Measurements from ENCODE around the gene GPAM.

GPAM gene

GRCh38 chr10:112216151-112216550 is 32.6 kb upstream of the GPAM start (continued):
- TF ChIP-seq CREB5 (CRISPR knock-in tag; IDR thresholded peaks at IDR 0.05; ENCODE audit: low read depth) (no peak), ESRRG (CRISPR knock-in tag; IDR thresholded peaks at IDR 0.05) (no peak), ZNF8 (CRISPR knock-in tag; IDR thresholded peaks at IDR 0.05) (no peak), RARB (CRISPR knock-in tag; IDR thresholded peaks at IDR 0.05) (no peak)

- peak; percentile 64; the same call in 2 of the 3 replicates for ATAC-seq
- TF ChIP-seq OSR1 (CRISPR knock-in tag; IDR thresholded peaks at IDR 0.05) (no peak), PPARA (CRISPR knock-in tag; IDR thresholded peaks at IDR 0.05; ENCODE audit: borderline replicate concordance) (no peak), RARB (CRISPR knock-in tag; IDR thresholded peaks at IDR 0.05) (no peak), BACH2 (CRISPR knock-in tag; IDR thresholded peaks at IDR 0.05; ENCODE audit: borderline replicate concordance) (no peak), ZFP3 (CRISPR knock-in tag; IDR thresholded peaks at IDR 0.05) (no peak), ZNF70 (CRISPR knock-in tag; IDR thresholded peaks at IDR 0.05) (no peak), TSHZ2 (CRISPR knock-in tag; IDR thresholded peaks at IDR 0.05) (no peak), TCF4 (CRISPR knock-in tag; IDR thresholded peaks at IDR 0.05; ENCODE audit: borderline replicate concordance) (peak; percentile 42; the same call in 1 of the 2 replicates)
Measured at GRCh38 chr10:112215342-112215774, 31.8 kb upstream of the GPAM start.

GRCh38 chr10:112214298-112214926 is 30.8 kb upstream of the GPAM start:
- TF ChIP-seq TCF4 (CRISPR knock-in tag; IDR thresholded peaks at IDR 0.05; ENCODE audit: borderline replicate concordance) (peak; percentile 52; the same call in 1 of the 2 replicates), TOX (CRISPR knock-in tag; IDR thresholded peaks at IDR 0.05; ENCODE audit: borderline replicate concordance) (no peak)
- ATAC-seq, result no peak

GRCh38 chr10:112213836-112214235 is 30.3 kb upstream of the GPAM start:
- no peak for TF ChIP-seq ZC3H10 (CRISPR knock-in tag; IDR thresholded peaks at IDR 0.05)
- no peak for TF ChIP-seq TCF4 (CRISPR knock-in tag; IDR thresholded peaks at IDR 0.05; ENCODE audit: borderline replicate concordance)
- TF ChIP-seq TOX (CRISPR knock-in tag; IDR thresholded peaks at IDR 0.05; ENCODE audit: borderline replicate concordance), result no peak
- no peak for TF ChIP-seq GLIS3 (CRISPR knock-in tag; IDR thresholded peaks at IDR 0.05)
- TF ChIP-seq CREB5 (CRISPR knock-in tag; IDR thresholded peaks at IDR 0.05; ENCODE audit: low read depth), result no peak
- no peak for TF ChIP-seq BACH2 (CRISPR knock-in tag; IDR thresholded peaks at IDR 0.05; ENCODE audit: borderline replicate concordance)
- no peak for TF ChIP-seq OSR1 (CRISPR knock-in tag; IDR thresholded peaks at IDR 0.05)
- TF ChIP-seq POU6F1 (CRISPR knock-in tag; IDR thresholded peaks at IDR 0.05; ENCODE audit: borderline replicate concordance, low read depth), result no peak
- TF ChIP-seq CSDC2 (CRISPR knock-in tag; IDR thresholded peaks at IDR 0.05), result no peak
- no peak for TF ChIP-seq ISL1 (CRISPR knock-in tag; IDR thresholded peaks at IDR 0.05)
- TF ChIP-seq ZFP30 (CRISPR knock-in tag; IDR thresholded peaks at IDR 0.05), result no peak
- TF ChIP-seq TSHZ2 (CRISPR knock-in tag; IDR thresholded peaks at IDR 0.05), result no peak
- TF ChIP-seq ZNF565 (CRISPR knock-in tag; conservative IDR thresholded peaks at IDR 0.05; ENCODE audit: low read depth), result no peak
- TF ChIP-seq ESRRG (CRISPR knock-in tag; IDR thresholded peaks at IDR 0.05), result no peak
- no peak for TF ChIP-seq ARNTL (CRISPR knock-in tag; IDR thresholded peaks at IDR 0.05; ENCODE audit: borderline replicate concordance, low read depth)
- no peak for ATAC-seq

Measured in SK-N-SH treated with all-trans-retinoic acid at 6 μM for 48 hours (cell line).